GM12892 (cell line): Measurements from ENCODE around the gene MS4A14.
"Not testable (repeated sequence)": the region's sequence is repeated elsewhere in the genome, so short reads cannot be mapped to it uniquely, and the experiment has no call there.

Experiments
- POLR2A ChIP-seq: IDR thresholded peaks from 2 replicates; pipeline ENCODE4 v1.6.1; 2011; ENCODE audit warnings: low read depth, low read length, control low read depth
- POLR2AphosphoS5 ChIP-seq: IDR thresholded peaks from 2 replicates; pipeline ENCODE4 v1.6.1; 2011; ENCODE audit warnings: low read depth, low read length, control low read depth
- TAF1 ChIP-seq: IDR thresholded peaks from 2 replicates; pipeline ENCODE4 v1.6.1; 2011; ENCODE audit warnings: low read depth, mild to moderate bottlenecking, control low read depth, low read length, borderline replicate concordance

DNA sequence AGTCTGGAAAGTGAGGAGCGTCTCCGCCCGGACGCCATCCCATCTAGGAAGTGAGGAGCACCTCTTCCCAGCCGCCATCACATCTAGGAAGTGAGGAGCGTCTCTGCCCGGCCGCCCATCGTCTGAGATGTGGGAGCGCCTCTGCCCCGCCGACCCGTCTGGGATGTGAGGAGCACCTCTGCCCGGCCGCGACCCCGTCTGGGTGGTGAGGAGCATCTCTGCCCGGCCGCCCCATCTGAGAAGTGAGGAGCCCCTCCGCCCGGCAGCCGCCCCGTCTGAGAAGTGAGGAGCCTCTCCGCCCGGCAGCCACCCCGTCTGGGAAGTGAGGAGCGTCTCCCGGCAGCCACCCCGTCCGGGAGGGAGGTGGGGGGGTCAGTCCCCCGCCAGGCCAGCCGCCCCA, 54.9 kb downstream of the MS4A14 start:
- TF ChIP-seq TAF1, POLR2A, POLR2AphosphoS5: not testable (repeated sequence)
